PC-3 (cell line): ENCODE data around the gene BTNL3. TPM values are rescaled to one million over a fixed set of nuclear protein-coding genes. Genes with fewer than 3 reads are reported as not detected.

ENCODE experiments used
- ATAC-seq: fragments of 200-7000 bp; cut with Tn5 transposase; 2 replicates; pipeline ENCODE4 v1.9.1; 2020; ENCODE audit warnings: mild to moderate bottlenecking, moderate library complexity
- BruUV-seq: library from RNA; stranded (reverse); fragments of 400-500 nt; replicated peaks from 2 replicates; lab custom pipeline; 2021; lab: Mats Ljungman, UMichigan
- CTCF ChIA-PET: fragments of 300-600 bp; sonication (Branson Sonifier 250); formaldehyde crosslinking; loops from one replicate; lab custom pipeline; 2022; ENCODE audit warnings: antibody characterized with exemption; lab: Charles Lee
- POLR2A ChIA-PET: fragments of 300-600 bp; sonication (Branson Sonifier 250); formaldehyde crosslinking; loops from one replicate; lab custom pipeline; 2022; ENCODE audit warnings: antibody characterized with exemption; ENCODE audit not compliant: unreplicated experiment; lab: Charles Lee
- DNase-seq: peaks from one replicate; pipeline ENCODE4 v3.0.0-alpha.2; 2015
- H2AFZ ChIP-seq: fragments of 300-600 bp; sonication (generic); 2 replicates; pipeline ENCODE4 v1.6.0; 2016; ENCODE audit warnings: antibody characterized with exemption, low read length
- H3F3A ChIP-seq: fragments of 300-600 bp; sonication (generic); one replicate; pipeline ENCODE4 v1.6.0; 2017; ENCODE audit warnings: antibody characterized with exemption, low read length, control low read depth, mild to moderate bottlenecking; ENCODE audit not compliant: unreplicated experiment
- H3K27ac ChIP-seq: fragments of 300-600 bp; sonication (generic); 2 replicates; pipeline ENCODE4 v1.5.1; 2016; ENCODE audit warnings: mild to moderate bottlenecking, low read length
- H3K27me3 ChIP-seq: fragments of 300-600 bp; sonication (generic); 2 replicates; pipeline ENCODE4 v1.6.1; 2016; ENCODE audit warnings: low read length, mixed read lengths
- H3K36me3 ChIP-seq: fragments of 300-600 bp; sonication (generic); 2 replicates; pipeline ENCODE4 v1.6.1; 2016; ENCODE audit warnings: low read depth, mixed run types, low read length, mixed read lengths
- H3K4me1 ChIP-seq: fragments of 300-600 bp; sonication (generic); 2 replicates; pipeline ENCODE4 v1.5.1; 2016; ENCODE audit warnings: low read length; ENCODE audit not compliant: insufficient read depth
- H3K4me2 ChIP-seq: fragments of 300-600 bp; sonication (generic); 2 replicates; pipeline ENCODE4 v1.6.0; 2016; ENCODE audit warnings: low read length
- H3K4me3 ChIP-seq: fragments of 300-600 bp; sonication (generic); 2 replicates; pipeline ENCODE4 v1.5.1; 2016; ENCODE audit warnings: mild to moderate bottlenecking, low read length, mixed read lengths
- H3K79me2 ChIP-seq: fragments of 300-600 bp; sonication (generic); 2 replicates; pipeline ENCODE4 v1.6.1; 2017; ENCODE audit warnings: low read length, mixed read lengths
- H3K9ac ChIP-seq: fragments of 300-600 bp; sonication (generic); 2 replicates; pipeline ENCODE4 v1.6.0; 2016; ENCODE audit warnings: mild to moderate bottlenecking, low read length
- H3K9me2 ChIP-seq: fragments of 300-600 bp; sonication (generic); replicated peaks from 2 replicates; pipeline ENCODE4 v1.6.1; 2016; ENCODE audit warnings: mixed run types, low read length, mixed read lengths
- H3K9me3 ChIP-seq: fragments of 300-600 bp; sonication (generic); 2 replicates; pipeline ENCODE4 v1.6.1; 2016; ENCODE audit warnings: low read length, mixed read lengths
- H4K20me1 ChIP-seq: fragments of 300-600 bp; sonication (generic); 2 replicates; pipeline ENCODE4 v1.6.1; 2016; ENCODE audit warnings: low read length, mixed read lengths
- CTCF ChIP-seq: fragments of 300-600 bp; sonication (generic); conservative IDR thresholded peaks from 2 replicates; pipeline ENCODE4 v1.5.1; 2017; ENCODE audit warnings: antibody characterized with exemption, low read depth, mild to moderate bottlenecking, low read length
- EZH2 ChIP-seq: fragments of 300-600 bp; sonication (generic); IDR thresholded peaks from one replicate; pipeline ENCODE4 v1.6.1; 2017; ENCODE audit warnings: antibody characterized with exemption, mild to moderate bottlenecking, low read length; ENCODE audit not compliant: unreplicated experiment
- EZH2phosphoT487 ChIP-seq: fragments of 300-600 bp; sonication (generic); IDR thresholded peaks from 2 replicates; pipeline ENCODE4 v1.6.1; 2018; ENCODE audit warnings: mild to moderate bottlenecking, antibody characterized with exemption, low read length, borderline replicate concordance
- intact Hi-C: fragments of 100-400 bp; cut with micrococcal nuclease; formaldehyde crosslinking; loops from 2 replicates; pipeline ENCODE4 v1.9.0; 2023
- total RNA-seq: library from RNA; depleted of rRNA; stranded (reverse); fragments of >200 nt; gene quantifications from 2 replicates; pipeline ENCODE4 v1.2.3, GENCODE V29; 2014

Gene BTNL3
- total RNA-seq, 1 experiment from 2014 or later: not detected

GRCh38 chr5:181039931-181040630 lies 51.4 kb downstream of the BTNL3 start, which contains the start of gene BTNL9:
TSS of gene BTNL9 (plus strand) at chr5:181040266. CDS start at chr5:181045490, 5,224 bp downstream.
- DNase-seq (no peak), ATAC-seq (no peak)
- Histone ChIP-seq H2AFZ (no peak within 1 kb of the TSS), H3K27ac (no peak within 1 kb of the TSS), H3K36me3 (no peaks in the 10 kb centered on the region), H3K4me3 (no peak within 1 kb of the TSS), H3K4me2 (no peak within 1 kb of the TSS), H3K9me3 (no peaks in the 10 kb centered on the region), H3K9ac (no peak within 1 kb of the TSS), H3K4me1 (no peaks in the 10 kb centered on the region), H3K9me2 (no peaks in the 10 kb centered on the region), H3K27me3 (peaks cover 31% of the 10 kb centered on the region), H3K79me2 (no peaks in the 10 kb centered on the region), H4K20me1 (no peaks in the 10 kb centered on the region), H3F3A (no peaks in the 10 kb centered on the region)
- BruUV-seq: no TSS peak
- TF ChIP-seq CTCF (no peak), EZH2phosphoT487 (no peak), EZH2 (no peak)
- intact Hi-C loops: loop anchor here (5.0 kb wide), 1 partner anchor 112 kb away; no protein-coding TSS in a partner anchor
- ChIA-PET CTCF (no interaction called here), POLR2A (no interaction called here)

GRCh38 chr5:181040631-181040945 lies 51.9 kb downstream of the BTNL3 start:
- intact Hi-C loops: loop anchor here (5.0 kb wide), 1 partner anchor 112 kb away; no protein-coding TSS in a partner anchor
- CTCF ChIA-PET: no interaction called here
- Histone ChIP-seq H3K4me1 (no peaks in the 10 kb centered on the region), H3F3A (no peaks in the 10 kb centered on the region), H3K9me2 (no peaks in the 10 kb centered on the region), H2AFZ (no peak overlapping the region), H3K27me3 (peaks cover 31% of the 10 kb centered on the region), H3K9me3 (no peaks in the 10 kb centered on the region), H3K9ac (no peak overlapping the region), H3K27ac (no peak overlapping the region), H3K4me3 (no peak overlapping the region), H3K4me2 (no peak overlapping the region), H3K36me3 (no peaks in the 10 kb centered on the region), H3K79me2 (no peaks in the 10 kb centered on the region), H4K20me1 (no peaks in the 10 kb centered on the region)
- POLR2A ChIA-PET: no interaction called here
- TF ChIP-seq EZH2phosphoT487 (no peak), EZH2 (no peak), CTCF (no peak)
- no peak for ATAC-seq
- no TSS peak for BruUV-seq
- DNase-seq: no peak

GRCh38 chr5:181041043-181041442 lies 52.4 kb downstream of the BTNL3 start:
- BruUV-seq: no TSS peak
- no peaks in the 10 kb centered on the region for H3F3A ChIP-seq
- intact Hi-C loops: loop anchor here (5.0 kb wide), 1 partner anchor 111 kb away; no protein-coding TSS in a partner anchor
- H3K27me3 ChIP-seq: peaks cover 31% of the 10 kb centered on the region
- no peaks in the 10 kb centered on the region for H4K20me1 ChIP-seq
- DNase-seq (no peak), ATAC-seq (no peak)
- no peak overlapping the region for H3K4me3 ChIP-seq
- H3K27ac ChIP-seq: no peak overlapping the region
- no peak overlapping the region for H3K9ac ChIP-seq
- H3K36me3 ChIP-seq: no peaks in the 10 kb centered on the region
- H3K9me2 ChIP-seq: no peaks in the 10 kb centered on the region
- H2AFZ ChIP-seq: no peak overlapping the region
- no peaks in the 10 kb centered on the region for H3K4me1 ChIP-seq
- H3K79me2 ChIP-seq: no peaks in the 10 kb centered on the region
- TF ChIP-seq EZH2: no peak
- no peak for TF ChIP-seq CTCF
- TF ChIP-seq EZH2phosphoT487: no peak
- ChIA-PET POLR2A (no interaction called here), CTCF (no interaction called here)
- H3K9me3 ChIP-seq: no peaks in the 10 kb centered on the region
- H3K4me2 ChIP-seq: no peak overlapping the region
